KBM-7 (cell line): ENCODE measurements around the gene MAPRE2.
"Not testable (repeated sequence)": the region's sequence is repeated elsewhere in the genome, so short reads cannot be mapped to it uniquely, and the experiment has no call there.

ENCODE experiments used
- DNase-seq: peaks from one replicate; pipeline ENCODE4 v3.0.0-alpha.2; 2015
- in situ Hi-C: fragments of 300-500 bp; cut with MboI; formaldehyde crosslinking; loops from 2 replicates; pipeline ENCODE4 v1.14.3; 2020; ENCODE audit warnings: low sequenced_read_pairs, low pct_unique_long_range_greater_than_20kb, mixed read lengths

The MAPRE2 gene

DNA sequence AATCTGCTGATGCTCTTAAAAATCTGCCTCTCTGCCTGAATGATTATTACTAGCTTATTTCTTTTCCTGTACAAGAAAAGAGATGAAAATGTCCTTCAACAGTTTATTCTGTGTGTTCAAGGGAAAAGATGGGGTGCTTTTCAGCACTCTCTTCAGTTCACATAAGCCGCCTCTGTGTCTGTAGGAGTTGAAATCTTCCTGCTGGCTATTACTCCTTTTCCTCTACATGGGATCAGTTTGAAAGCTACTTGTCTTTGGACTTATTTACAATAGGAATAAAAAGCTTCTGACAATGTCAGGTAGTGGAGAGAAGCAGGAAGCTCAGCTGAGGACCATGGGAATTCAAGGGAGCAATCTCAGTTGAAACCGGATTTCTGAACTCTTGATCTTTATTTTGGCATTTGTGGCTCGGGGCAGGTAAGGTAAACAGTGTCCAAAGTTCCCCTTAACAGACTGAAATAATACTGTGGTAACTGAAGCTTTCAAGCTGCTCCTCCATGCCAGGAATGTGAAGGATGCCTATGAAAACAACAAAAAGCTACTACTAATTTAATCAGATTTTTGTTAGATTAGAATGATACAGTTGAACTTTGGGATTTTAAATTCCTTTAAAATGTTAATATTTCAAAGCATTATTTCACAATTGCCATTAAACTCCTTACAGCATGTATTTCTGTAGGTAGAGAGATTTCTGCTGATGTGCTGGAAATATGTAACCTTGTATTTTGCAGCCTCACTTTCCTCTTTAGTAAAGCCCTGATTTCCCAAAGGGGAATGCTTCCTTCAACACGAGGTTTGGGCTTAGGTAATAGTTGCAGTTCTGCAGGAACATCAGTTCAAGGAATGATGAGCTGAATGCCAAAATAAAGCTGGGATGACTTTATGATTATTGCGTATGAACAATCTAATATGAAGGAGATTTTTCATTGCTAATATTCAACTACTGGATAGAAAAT is 43.6 kb downstream of the MAPRE2 start:
- in situ Hi-C loops, result no loop called here
- no peak for DNase-seq

DNA sequence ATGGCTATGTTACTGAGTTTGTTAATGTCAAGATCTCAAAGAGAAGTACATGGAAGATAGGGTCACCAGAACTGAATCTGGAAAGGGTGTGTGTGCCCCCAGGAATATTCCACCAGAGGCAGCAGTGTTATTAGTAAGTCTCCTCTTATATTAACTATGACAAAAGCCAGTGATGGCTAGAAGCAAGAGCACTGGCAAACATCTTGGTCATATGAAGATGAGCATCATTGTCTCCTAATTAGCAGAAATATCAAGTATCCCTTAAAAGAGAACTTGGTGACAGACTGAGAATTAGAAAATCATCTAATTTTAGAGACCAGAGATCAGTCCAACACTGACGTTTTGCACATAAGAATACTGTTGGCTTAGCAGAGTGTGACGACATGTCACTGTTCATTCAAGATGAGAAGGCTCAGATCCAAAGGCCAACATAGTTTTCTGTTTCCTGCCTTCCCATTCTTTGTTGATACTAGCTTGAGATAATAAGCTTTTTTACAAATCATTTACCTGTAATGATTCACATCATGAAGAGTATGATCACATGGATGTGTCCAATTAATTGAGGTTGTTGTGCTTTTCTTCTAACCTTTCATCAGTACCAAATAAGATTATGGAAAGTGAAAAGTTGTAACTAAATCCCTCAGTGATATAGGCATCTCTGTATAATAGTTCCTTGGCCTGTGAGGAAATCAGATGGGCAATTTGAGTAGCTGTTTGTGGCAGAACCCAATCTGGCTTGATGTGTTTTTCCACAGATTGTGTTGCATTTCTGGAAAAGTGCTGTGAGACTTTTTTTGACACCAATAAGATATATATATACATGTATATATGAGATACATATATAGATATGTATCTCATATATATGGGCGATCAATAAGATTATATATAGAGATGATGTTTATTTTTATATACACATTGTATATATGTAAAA is 44.5 kb downstream of the MAPRE2 start:
- in situ Hi-C loops, result no loop called here

DNA sequence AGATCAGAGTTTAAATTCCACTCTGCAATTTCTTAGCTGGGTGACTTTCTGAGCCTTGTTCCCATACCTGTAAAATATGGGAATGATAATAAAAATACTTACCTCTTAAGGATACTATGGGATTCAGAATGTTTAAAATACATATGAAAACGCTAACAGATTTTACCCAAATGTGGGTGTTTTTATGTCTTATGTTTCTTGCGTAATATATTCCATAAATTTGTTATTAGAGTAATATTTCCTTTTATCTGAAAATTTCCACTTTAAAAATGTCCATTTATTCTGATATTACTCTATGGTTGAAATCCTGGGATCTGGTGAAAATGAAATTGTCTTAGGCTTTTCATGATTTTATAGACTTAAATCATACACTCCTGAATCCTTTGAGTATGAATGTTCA is 45.5 kb downstream of the MAPRE2 start:
- in situ Hi-C loops, result no loop called here
- DNase-seq, result no peak

More for the DNA sequence above, 44.5 kb downstream of the MAPRE2 start:
- DNase-seq, result no peak

- in situ Hi-C loops, result no loop called here
- DNase-seq, result no peak
Observed at GRCh38 chr18:35087726-35088125, 46.5 kb downstream of the MAPRE2 start.

GRCh38 chr18:35088921-35089320 is 47.7 kb downstream of the MAPRE2 start:
- no peak for DNase-seq
- in situ Hi-C loops, result no loop called here

DNA sequence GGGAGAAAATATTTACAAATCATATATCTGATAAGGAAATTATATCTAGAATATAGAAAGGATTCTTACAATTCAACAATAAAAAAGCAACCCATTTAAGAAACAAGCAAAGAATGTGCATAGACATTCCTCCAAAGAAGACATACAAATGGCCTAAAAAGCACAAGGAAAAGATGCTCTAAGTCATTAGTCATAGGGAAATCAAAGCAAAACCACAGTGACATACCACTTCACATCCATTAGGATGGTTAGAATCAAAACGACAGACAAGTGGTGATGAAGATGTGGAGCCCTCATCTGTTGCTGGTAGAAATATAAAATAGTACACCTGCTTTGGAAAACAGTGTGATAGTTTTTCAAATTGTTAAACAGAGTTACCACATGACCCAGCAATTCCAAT is 48.2 kb downstream of the MAPRE2 start:
- no peak for DNase-seq
- in situ Hi-C loops, result no loop called here

- in situ Hi-C loops, result no loop called here
- DNase-seq, result no peak
Observed at GRCh38 chr18:35089891-35090550, 48.8 kb downstream of the MAPRE2 start.

- in situ Hi-C loops, result no loop called here
- DNase-seq, result no peak
Observed at GRCh38 chr18:35091841-35092240, 50.6 kb downstream of the MAPRE2 start.

DNA sequence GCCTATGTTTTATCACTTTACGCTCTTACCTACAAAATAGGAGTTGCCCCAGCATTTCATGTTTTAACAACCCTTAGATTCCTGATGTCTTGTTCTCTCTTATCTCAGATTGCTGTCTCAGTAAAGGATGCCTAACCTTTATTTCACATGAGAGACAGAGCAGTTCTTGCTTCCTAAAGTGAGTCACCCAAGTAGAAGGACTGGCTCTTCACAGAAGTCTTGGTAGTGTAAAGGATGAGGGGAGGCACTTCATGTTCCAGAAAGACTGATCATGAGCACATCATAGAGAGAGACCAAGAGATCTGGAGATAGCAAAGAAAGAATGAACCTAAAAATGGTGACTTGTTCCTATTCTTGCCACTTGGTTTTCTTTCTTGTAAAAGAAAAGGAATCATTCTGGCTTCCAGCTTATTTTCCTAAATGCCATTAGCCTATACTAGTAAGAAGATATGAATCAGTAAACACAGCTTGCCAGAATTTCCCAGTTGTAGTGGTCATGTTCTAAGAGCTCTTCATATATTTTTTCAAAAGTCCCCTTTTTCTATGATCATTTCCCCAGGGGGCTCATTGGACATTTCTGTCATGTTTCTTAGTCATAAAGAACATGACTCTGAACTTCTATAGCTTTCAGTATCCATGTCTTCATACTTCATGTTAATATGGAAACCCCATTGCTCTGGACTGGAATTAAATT is 54.9 kb downstream of the MAPRE2 start:
- in situ Hi-C loops, result no loop called here
- no peak for DNase-seq

DNA sequence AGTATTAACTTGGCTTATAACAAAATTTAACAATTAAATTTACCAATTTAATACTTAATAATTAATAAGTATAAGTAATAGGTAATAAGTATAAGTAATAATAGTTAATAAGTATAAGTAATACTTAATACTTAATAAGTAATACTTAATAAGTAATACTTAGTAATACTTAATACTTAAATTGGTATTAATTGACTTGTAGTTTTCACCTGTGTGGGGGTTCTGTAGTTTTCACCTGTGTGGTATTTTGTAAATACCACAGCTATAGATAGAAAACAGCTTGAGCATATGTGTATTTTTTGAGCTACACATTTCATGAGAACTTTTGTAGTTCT is 55.4 kb downstream of the MAPRE2 start:
- no peak for DNase-seq
- in situ Hi-C loops, result no loop called here

GRCh38 chr18:35097195-35097594 is 56.0 kb downstream of the MAPRE2 start:
- no peak for DNase-seq
- in situ Hi-C loops, result no loop called here

GRCh38 chr18:35097763-35098162 is 56.5 kb downstream of the MAPRE2 start:
- DNase-seq, result no peak
- in situ Hi-C loops, result no loop called here

DNA sequence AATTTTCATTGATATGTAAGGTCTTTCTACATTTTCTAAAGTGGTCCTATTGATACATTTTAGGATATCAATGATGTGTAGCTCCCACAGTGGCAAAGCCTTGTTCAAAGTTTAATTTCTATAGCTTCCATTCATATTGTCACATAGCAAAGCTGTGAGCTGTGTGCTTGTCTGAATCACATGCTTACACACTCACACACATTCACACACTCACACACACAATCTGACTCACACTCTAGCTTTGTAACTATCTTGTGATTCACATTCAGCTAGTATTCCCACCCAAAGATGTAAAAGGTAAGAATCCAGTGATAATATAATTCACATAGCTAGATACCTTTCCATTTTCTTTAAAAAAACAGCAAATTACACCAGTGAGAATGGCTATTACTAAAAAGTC is 58.7 kb downstream of the MAPRE2 start:
- in situ Hi-C loops, result no loop called here
- DNase-seq, result no peak

DNA sequence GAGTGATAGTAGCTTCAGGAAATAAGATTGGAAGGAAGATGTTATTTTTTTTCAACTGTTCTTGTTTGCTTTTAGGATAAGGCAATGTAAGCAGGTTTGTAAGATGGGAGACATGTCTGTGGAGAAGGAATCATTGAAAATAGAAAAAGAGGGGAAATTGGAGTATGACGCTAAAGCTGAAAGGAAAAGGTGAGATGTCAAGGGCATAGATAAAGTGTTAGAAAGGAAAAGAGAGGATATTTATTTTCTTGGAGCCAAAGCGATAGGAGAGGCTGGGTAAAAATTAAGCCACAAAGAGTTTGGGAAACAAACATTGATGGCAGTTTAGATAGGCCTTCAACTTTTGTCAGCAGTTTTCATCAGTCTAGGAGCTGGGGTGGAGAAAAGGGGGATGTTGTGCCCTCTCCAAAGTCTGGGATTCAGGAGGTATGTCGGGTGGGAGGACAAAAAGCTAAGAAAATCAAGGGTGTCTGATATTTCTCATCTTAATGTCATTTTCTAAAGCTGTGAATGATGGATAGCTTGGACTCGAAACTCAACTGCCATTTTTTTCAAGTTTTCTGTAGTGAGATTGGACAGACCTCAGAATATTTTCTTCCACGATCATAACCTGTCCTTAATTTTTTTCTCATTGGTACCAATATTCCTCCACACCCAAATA is 63.3 kb downstream of the MAPRE2 start:
- in situ Hi-C loops, result no loop called here
- no peak for DNase-seq

DNA sequence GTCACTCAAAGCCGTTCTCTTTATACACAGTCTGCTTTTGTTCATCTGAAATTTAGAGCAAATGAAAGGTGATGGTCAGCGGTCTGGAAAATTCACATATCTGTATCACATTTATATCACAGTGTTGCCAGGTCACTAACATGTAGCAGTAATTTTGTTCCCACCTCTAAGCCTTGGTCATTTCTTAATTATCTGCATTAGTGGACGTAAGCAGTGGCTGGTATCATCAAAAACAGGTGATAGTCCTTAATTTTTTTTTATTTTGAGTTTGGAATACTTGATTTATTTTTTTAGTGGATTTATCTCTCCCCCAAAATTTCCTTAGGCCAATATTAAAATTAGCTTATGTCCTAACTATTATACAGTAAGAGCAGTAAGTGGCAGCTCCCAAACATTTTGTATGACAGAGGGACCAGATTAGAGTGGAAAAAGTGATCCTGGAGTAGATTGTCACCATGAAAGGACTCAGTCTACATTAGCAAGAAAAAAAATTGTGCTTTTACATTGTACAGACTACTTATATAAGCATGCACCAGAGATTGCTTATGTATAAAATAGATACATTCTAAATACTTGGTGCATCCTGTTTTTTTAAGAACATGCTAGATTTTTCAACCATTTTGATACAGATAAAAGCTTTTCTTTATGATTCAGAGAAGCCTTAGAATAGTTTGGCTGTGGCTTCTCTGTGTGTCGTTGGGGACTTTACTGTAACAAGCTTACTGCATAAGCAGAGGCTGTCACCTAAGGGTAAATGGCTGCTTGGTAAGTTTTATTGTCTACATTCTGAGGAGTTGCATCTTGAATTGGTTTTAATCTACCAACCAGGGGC is 65.0 kb downstream of the MAPRE2 start:
- in situ Hi-C loops, result no loop called here
- DNase-seq, result no peak

DNA sequence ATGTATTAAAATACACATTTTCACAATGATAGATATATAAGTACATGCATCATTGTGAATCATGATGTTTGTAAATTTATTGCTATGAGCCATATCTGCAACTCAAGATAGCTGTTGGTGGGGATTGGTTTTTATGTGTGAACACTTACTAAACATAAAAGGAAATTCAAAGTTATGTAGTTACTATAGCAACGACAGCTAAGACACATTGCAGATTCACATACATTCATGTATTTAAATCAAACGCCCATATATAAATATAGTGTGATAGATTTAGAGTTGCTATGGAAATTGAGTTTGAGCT is 65.6 kb downstream of the MAPRE2 start:
- in situ Hi-C loops, result no loop called here
- DNase-seq, result no peak

DNA sequence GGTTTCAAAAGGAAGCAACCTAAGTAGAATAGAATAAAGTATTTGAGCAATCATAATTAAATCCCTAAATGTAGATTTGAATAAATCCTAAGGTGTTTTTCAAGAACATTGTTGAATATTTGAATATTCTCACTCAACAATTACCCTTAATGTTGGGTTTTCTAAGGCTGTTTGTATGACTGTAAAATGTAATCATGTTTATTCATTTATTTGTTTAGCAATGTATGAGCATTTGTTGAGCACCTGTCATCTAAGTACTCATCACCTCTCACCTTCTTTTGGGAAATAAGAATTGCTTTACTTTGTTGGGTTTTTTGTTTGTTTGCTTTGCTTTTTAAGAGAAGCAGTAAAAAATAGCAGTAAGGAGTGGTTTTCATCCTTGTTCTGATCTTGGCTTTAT is 66.0 kb downstream of the MAPRE2 start:
- in situ Hi-C loops, result no loop called here
- DNase-seq, result no peak

DNA sequence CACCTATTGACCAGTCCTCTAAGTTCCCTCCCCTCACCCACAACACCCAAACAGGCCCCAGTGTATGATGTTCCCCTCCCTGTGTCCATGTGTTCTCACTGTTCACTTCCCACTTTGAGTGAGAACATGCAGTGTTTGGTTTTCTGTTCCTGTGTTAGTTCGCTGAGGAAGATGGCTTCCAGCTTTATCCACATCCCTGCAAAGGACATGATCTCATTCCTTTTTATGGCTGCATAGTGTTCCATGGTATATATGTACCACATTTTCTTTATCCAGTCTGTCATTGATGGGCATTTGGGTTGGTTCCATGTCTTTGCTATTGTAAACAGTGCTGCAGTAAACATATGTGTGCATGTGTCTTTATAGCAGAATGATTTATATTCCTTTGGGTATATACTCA is 66.9 kb downstream of the MAPRE2 start:
- DNase-seq, in situ Hi-C loops: not testable (repeated sequence)
